ENCODE data around the gene SNTB2.

GRCh38 chr16:69193855-69194254 lies 6.9 kb downstream of the SNTB2 start:
- TF ChIP-seq, protein P1, sequence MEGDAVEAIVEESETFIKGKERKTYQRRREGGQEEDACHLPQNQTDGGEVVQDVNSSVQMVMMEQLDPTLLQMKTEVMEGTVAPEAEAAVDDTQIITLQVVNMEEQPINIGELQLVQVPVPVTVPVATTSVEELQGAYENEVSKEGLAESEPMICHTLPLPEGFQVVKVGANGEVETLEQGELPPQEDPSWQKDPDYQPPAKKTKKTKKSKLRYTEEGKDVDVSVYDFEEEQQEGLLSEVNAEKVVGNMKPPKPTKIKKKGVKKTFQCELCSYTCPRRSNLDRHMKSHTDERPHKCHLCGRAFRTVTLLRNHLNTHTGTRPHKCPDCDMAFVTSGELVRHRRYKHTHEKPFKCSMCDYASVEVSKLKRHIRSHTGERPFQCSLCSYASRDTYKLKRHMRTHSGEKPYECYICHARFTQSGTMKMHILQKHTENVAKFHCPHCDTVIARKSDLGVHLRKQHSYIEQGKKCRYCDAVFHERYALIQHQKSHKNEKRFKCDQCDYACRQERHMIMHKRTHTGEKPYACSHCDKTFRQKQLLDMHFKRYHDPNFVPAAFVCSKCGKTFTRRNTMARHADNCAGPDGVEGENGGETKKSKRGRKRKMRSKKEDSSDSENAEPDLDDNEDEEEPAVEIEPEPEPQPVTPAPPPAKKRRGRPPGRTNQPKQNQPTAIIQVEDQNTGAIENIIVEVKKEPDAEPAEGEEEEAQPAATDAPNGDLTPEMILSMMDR (IDR thresholded peaks at IDR 0.05) = no peak
- TF ChIP-seq POLR2A (IDR thresholded peaks at IDR 0.05) = no peak
